SK-N-SH treated with all-trans-retinoic acid at 6 μM for 48 hours (cell line): ENCODE data around the gene STEAP3.

Experiments
- ATAC-seq: fragments of 200-7000 bp; cut with Tn5 transposase; 3 replicates; pipeline ENCODE4 v1.9.1; 2020; ENCODE audit warnings: mild to moderate bottlenecking, moderate library complexity
- ARNTL ChIP-seq: fragments of 450-650 bp; formaldehyde crosslinking; IDR thresholded peaks from 2 replicates; pipeline ENCODE4 v1.5.0; 2020; ENCODE audit warnings: low read depth, mild to moderate bottlenecking, moderate library complexity, borderline replicate concordance
- BACH2 ChIP-seq: fragments of 250-450 bp; sonication (Bioruptor Pico); IDR thresholded peaks from 2 replicates; pipeline ENCODE4 v1.9.0; 2021; ENCODE audit warnings: mild to moderate bottlenecking, borderline replicate concordance
- CSDC2 ChIP-seq: fragments of 250-450 bp; sonication (Bioruptor Pico); IDR thresholded peaks from 2 replicates; pipeline ENCODE4 v1.5.0; 2020; ENCODE audit warnings: mild to moderate bottlenecking, moderate library complexity
- CSRNP3 ChIP-seq: fragments of 250-450 bp; sonication (Bioruptor Pico); IDR thresholded peaks from 2 replicates; pipeline ENCODE4 v1.5.1; 2021; ENCODE audit warnings: mild to moderate bottlenecking, moderate library complexity
- ESRRG ChIP-seq: fragments of 250-450 bp; sonication (Bioruptor Pico); IDR thresholded peaks from 2 replicates; pipeline ENCODE4 v1.6.1; 2021; ENCODE audit warnings: mild to moderate bottlenecking
- GLIS3 ChIP-seq: fragments of 250-450 bp; sonication (Bioruptor Pico); IDR thresholded peaks from 2 replicates; pipeline ENCODE4 v1.5.0; 2020; ENCODE audit warnings: mild to moderate bottlenecking, moderate library complexity
- ISL1 ChIP-seq: fragments of 250-450 bp; sonication (Bioruptor Pico); IDR thresholded peaks from 2 replicates; pipeline ENCODE4 v2.1.2; 2022; ENCODE audit warnings: mild to moderate bottlenecking, moderate library complexity
- OSR1 ChIP-seq: fragments of 250-450 bp; sonication (Bioruptor Pico); IDR thresholded peaks from 2 replicates; pipeline ENCODE4 v1.8.0; 2022; ENCODE audit warnings: moderate library complexity, mild to moderate bottlenecking, inconsistent platforms
- POU6F1 ChIP-seq: fragments of 250-450 bp; sonication (Bioruptor Pico); IDR thresholded peaks from 2 replicates; pipeline ENCODE4 v1.8.0; 2021; ENCODE audit warnings: low read depth, mild to moderate bottlenecking, moderate library complexity, borderline replicate concordance
- PPARA ChIP-seq: fragments of 250-450 bp; sonication (Bioruptor Pico); IDR thresholded peaks from 2 replicates; pipeline ENCODE4 v1.5.0; 2020; ENCODE audit warnings: mild to moderate bottlenecking, borderline replicate concordance
- RARB ChIP-seq: fragments of 250-450 bp; sonication (Bioruptor Pico); IDR thresholded peaks from 2 replicates; pipeline ENCODE4 v1.8.0; 2021; ENCODE audit warnings: mild to moderate bottlenecking, moderate library complexity
- SNAI2 ChIP-seq: fragments of 250-450 bp; sonication (Bioruptor Pico); IDR thresholded peaks from 2 replicates; pipeline ENCODE4 v1.5.0; 2020; ENCODE audit warnings: mild to moderate bottlenecking, moderate library complexity
- TCF4 ChIP-seq: fragments of 250-450 bp; sonication (Bioruptor Pico); IDR thresholded peaks from 2 replicates; pipeline ENCODE4 v1.8.0; 2021; ENCODE audit warnings: mild to moderate bottlenecking, moderate library complexity, borderline replicate concordance
- TOX ChIP-seq: fragments of 250-450 bp; sonication (Bioruptor Pico); IDR thresholded peaks from 2 replicates; pipeline ENCODE4 v1.8.0; 2021; ENCODE audit warnings: mild to moderate bottlenecking, moderate library complexity, borderline replicate concordance
- ZC3H10 ChIP-seq: fragments of 250-450 bp; sonication (Bioruptor Pico); IDR thresholded peaks from 2 replicates; pipeline ENCODE4 v1.5.1; 2021; ENCODE audit warnings: mild to moderate bottlenecking, moderate library complexity
- ZFP3 ChIP-seq: fragments of 250-450 bp; sonication (Bioruptor Pico); IDR thresholded peaks from 2 replicates; pipeline ENCODE4 v1.5.0; 2020; ENCODE audit warnings: mild to moderate bottlenecking, moderate library complexity
- ZNF565 ChIP-seq: fragments of 450-650 bp; formaldehyde crosslinking; conservative IDR thresholded peaks from 2 replicates; pipeline ENCODE4 v1.5.0; 2020; ENCODE audit warnings: low read depth, mild to moderate bottlenecking, moderate library complexity
- ZNF70 ChIP-seq: fragments of 450-650 bp; formaldehyde crosslinking; IDR thresholded peaks from 2 replicates; pipeline ENCODE4 v1.5.0; 2020; ENCODE audit warnings: mild to moderate bottlenecking, moderate library complexity
- ZNF8 ChIP-seq: fragments of 450-650 bp; formaldehyde crosslinking; IDR thresholded peaks from 2 replicates; pipeline ENCODE4 v1.5.0; 2020; ENCODE audit warnings: mild to moderate bottlenecking, moderate library complexity
- TF ChIP-seq, protein P1 (sequence below): fragments of 250-450 bp; sonication (Bioruptor Pico); IDR thresholded peaks from 2 replicates; pipeline ENCODE4 v1.5.0; 2020; ENCODE audit warnings: mild to moderate bottlenecking, moderate library complexity
- TF ChIP-seq, protein P2 (sequence below): fragments of 250-450 bp; sonication (Bioruptor Pico); IDR thresholded peaks from 2 replicates; pipeline ENCODE4 v1.5.1; 2020; ENCODE audit warnings: low read depth, mild to moderate bottlenecking, moderate library complexity

Gene STEAP3

DNA sequence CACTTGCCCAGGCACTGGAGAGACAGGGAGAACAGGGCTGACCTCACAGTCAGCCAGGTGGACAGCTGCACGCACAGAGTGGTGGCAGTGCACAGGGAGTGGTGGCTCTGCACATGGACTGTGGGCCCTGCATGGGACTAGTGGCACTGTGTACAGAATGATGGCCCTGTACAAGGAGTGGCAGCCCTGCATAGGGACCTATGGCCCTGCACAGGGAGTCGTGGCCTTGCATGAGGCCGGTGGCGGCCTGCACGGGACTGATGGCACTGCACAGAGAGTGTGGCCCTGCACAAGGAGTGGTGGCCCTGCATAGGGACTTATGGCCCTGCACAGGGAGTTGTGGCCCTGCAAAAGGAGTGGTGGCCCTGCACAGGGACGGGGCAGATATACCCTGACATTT, 19.1 kb upstream of the STEAP3 start:
- ATAC-seq, result no peak
- TF ChIP-seq ARNTL (no peak), SNAI2 (CRISPR knock-in tag) (no peak), ZNF70 (CRISPR knock-in tag) (no peak), CSRNP3 (no peak), TCF4 (CRISPR knock-in tag) (no peak), ZFP3 (CRISPR knock-in tag) (no peak)

- no peak for TF ChIP-seq SNAI2 (CRISPR knock-in tag)
- TF ChIP-seq ZNF8 (CRISPR knock-in tag), result no peak
- TF ChIP-seq ZNF70 (CRISPR knock-in tag), result no peak
- TF ChIP-seq TCF4 (CRISPR knock-in tag), result no peak
- no peak for TF ChIP-seq ZC3H10
- no peak for TF ChIP-seq ZNF565 (CRISPR knock-in tag)
- TF ChIP-seq ESRRG (CRISPR knock-in tag), result no peak
- TF ChIP-seq ZFP3 (CRISPR knock-in tag), result no peak
- no peak for TF ChIP-seq ARNTL
- TF ChIP-seq PPARA (CRISPR knock-in tag), result no peak
- no peak for TF ChIP-seq RARB (CRISPR knock-in tag)
- no peak for TF ChIP-seq TOX (CRISPR knock-in tag)
- no peak for TF ChIP-seq CSRNP3
- TF ChIP-seq GLIS3 (CRISPR knock-in tag), result no peak
- TF ChIP-seq ISL1 (CRISPR knock-in tag), result no peak
- TF ChIP-seq BACH2 (CRISPR knock-in tag), result no peak
- ATAC-seq, result no peak
These were observed 18.5 kb upstream of the STEAP3 start for GRCh38 chr2:119205001-119205706.

GRCh38 chr2:119206201-119206600, 17.4 kb upstream of the STEAP3 start:
- TF ChIP-seq, protein P1, sequence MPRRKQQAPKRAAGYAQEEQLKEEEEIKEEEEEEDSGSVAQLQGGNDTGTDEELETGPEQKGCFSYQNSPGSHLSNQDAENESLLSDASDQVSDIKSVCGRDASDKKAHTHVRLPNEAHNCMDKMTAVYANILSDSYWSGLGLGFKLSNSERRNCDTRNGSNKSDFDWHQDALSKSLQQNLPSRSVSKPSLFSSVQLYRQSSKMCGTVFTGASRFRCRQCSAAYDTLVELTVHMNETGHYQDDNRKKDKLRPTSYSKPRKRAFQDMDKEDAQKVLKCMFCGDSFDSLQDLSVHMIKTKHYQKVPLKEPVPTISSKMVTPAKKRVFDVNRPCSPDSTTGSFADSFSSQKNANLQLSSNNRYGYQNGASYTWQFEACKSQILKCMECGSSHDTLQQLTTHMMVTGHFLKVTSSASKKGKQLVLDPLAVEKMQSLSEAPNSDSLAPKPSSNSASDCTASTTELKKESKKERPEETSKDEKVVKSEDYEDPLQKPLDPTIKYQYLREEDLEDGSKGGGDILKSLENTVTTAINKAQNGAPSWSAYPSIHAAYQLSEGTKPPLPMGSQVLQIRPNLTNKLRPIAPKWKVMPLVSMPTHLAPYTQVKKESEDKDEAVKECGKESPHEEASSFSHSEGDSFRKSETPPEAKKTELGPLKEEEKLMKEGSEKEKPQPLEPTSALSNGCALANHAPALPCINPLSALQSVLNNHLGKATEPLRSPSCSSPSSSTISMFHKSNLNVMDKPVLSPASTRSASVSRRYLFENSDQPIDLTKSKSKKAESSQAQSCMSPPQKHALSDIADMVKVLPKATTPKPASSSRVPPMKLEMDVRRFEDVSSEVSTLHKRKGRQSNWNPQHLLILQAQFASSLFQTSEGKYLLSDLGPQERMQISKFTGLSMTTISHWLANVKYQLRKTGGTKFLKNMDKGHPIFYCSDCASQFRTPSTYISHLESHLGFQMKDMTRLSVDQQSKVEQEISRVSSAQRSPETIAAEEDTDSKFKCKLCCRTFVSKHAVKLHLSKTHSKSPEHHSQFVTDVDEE (CRISPR knock-in tag), result no peak
- TF ChIP-seq ESRRG (CRISPR knock-in tag) (no peak), BACH2 (CRISPR knock-in tag) (no peak), ZFP3 (CRISPR knock-in tag) (no peak), ZNF70 (CRISPR knock-in tag) (no peak), SNAI2 (CRISPR knock-in tag) (no peak), TCF4 (CRISPR knock-in tag) (no peak), CSDC2 (CRISPR knock-in tag) (no peak), RARB (CRISPR knock-in tag) (no peak), ISL1 (CRISPR knock-in tag) (no peak), PPARA (CRISPR knock-in tag) (no peak)
- TF ChIP-seq, protein P2, sequence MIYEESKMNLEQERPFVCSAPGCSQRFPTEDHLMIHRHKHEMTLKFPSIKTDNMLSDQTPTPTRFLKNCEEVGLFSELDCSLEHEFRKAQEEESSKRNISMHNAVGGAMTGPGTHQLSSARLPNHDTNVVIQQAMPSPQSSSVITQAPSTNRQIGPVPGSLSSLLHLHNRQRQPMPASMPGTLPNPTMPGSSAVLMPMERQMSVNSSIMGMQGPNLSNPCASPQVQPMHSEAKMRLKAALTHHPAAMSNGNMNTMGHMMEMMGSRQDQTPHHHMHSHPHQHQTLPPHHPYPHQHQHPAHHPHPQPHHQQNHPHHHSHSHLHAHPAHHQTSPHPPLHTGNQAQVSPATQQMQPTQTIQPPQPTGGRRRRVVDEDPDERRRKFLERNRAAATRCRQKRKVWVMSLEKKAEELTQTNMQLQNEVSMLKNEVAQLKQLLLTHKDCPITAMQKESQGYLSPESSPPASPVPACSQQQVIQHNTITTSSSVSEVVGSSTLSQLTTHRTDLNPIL (CRISPR knock-in tag), result no peak
- ATAC-seq, result no peak

GRCh38 chr2:119207447-119207846, 16.2 kb upstream of the STEAP3 start:
- no peak for ATAC-seq
- TF ChIP-seq POU6F1 (no peak), TOX (CRISPR knock-in tag) (no peak), OSR1 (CRISPR knock-in tag) (no peak), GLIS3 (CRISPR knock-in tag) (no peak), ISL1 (CRISPR knock-in tag) (no peak), TCF4 (CRISPR knock-in tag) (no peak), BACH2 (CRISPR knock-in tag) (no peak), CSRNP3 (no peak)
- TF ChIP-seq, protein P1 (CRISPR knock-in tag), result no peak
